Mucosa of descending colon (tissue), 3 donors: ENCODE measurements around the gene SEC14L5. TPM values are rescaled to one million over a fixed set of nuclear protein-coding genes. Genes with fewer than 3 reads are reported as not detected.

ENCODE experiments used
- ATAC-seq: fragments of 200-7000 bp; cut with Tn5 transposase; one replicate; pipeline ENCODE4 v1.9.1; 2020; ENCODE audit warnings: mild to moderate bottlenecking, moderate library complexity
- DNase-seq, 3 donors: peaks; one replicate each; pipeline ENCODE4 v3.0.0-alpha.2; 2020
- H3K36me3 ChIP-seq: fragments of 200-600 bp; one replicate; pipeline ENCODE4 v1.8.0; 2021; ENCODE audit warnings: low read depth, mild to moderate bottlenecking
- H3K4me1 ChIP-seq: fragments of 200-600 bp; one replicate; pipeline ENCODE4 v1.8.0; 2021; ENCODE audit warnings: low read depth, mild to moderate bottlenecking
- H3K4me3 ChIP-seq: fragments of 200-600 bp; one replicate; pipeline ENCODE4 v1.8.0; 2021; ENCODE audit warnings: mild to moderate bottlenecking
- H3K9me3 ChIP-seq: fragments of 200-600 bp; one replicate; pipeline ENCODE4 v1.8.0; 2021; ENCODE audit warnings: mild to moderate bottlenecking
- intact Hi-C, 2 donors: fragments of 100-400 bp; cut with DNase I in 1 of 2; cut with micrococcal nuclease in 1 of 2; formaldehyde crosslinking; loops; one replicate each; pipeline versions ENCODE4 v1.11.0 to v1.11.1; 2022; cut with DNase I, micrococcal nuclease
- long read RNA-seq, 2 donors: library from polyadenylated mRNA; unstranded; transcript quantifications; one replicate each; pipeline ENCODE4 v2.0.0, GENCODE V29; 2019 to 2021
- total RNA-seq, 3 donors: library from RNA; stranded (reverse); fragmentation: NEBNext Ultra II Directional in 2 of 3; extraction: Animal tissue kit (Norgen Biotek cat#: 25700) in 2 of 3; gene quantifications; one replicate each; pipeline versions ENCODE4 v1.2.1 to v1.2.4, GENCODE V29; 2021 to 2023
- TF ChIP-seq, protein P1 (sequence below): fragments of 200-600 bp; IDR thresholded peaks from one replicate; pipeline ENCODE4 v1.8.0; 2022; ENCODE audit warnings: antibody characterized with exemption, mild to moderate bottlenecking
- donor health status: DM: no; HTN: no; CAD: no; lungs with moderate emphysema.
- donor health status: DM: no; HTN: no; CAD: no.
- donor health status: DM: no; HTN: yes; CAD: no.

The SEC14L5 gene
- total RNA-seq, result 1 to 10 TPM; 1.3 to 1.6 (median 1.4) TPM
- long read RNA-seq, donor 1, result 0 reads
- long read RNA-seq, donor 2, result 0 reads

DNA sequence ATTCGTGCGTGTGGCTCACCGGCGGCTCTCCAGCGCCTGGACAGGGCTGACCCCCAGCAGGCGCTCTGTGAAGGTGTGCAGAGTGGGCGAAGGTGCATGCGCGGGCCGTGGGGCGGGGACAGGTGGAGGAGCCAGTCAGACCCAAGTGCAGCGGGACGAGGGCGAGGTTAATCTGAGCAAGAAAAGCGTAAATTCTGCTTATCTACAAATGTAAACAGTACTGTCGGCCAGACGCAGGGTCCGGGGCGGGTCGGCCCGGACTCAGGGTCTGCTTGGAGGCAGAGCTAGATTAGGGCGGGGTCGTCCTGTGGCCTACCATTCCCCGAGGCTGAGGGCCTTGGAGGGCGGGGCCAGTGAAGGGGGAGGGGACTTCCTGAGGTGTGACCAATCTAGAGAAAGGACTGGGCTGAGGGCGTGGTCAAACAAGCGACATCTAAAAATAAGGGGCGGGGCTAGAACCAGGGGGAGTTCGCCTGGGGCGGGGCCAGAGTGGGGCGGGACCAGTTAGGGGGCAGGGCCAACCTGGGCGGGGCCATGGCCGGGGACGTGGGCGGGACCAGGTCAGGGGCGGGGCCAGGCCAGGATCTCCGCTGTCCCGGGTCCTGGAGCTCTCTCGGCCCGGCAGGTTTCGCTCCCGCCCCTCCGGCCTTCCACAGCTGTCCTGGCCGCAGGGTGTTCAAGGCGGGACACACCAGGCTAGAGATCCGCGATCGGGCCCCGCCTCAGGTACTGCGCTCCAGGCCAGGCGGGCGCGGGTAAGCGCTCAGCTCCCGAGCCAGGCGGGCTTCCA lies at the start of gene SEC14L5:
Gene SEC14L5, plus strand, starts transcription at position 611 of the 790 bp plus-strand sequence. CDS start 994 bp downstream, outside the sequence.
- Histone ChIP-seq H3K9me3 (no peaks in the 10 kb centered on the region), H3K4me3 (no peak within 1 kb of the TSS), H3K4me1 (peaks cover 4% of the 10 kb centered on the region), H3K36me3 (no peaks in the 10 kb centered on the region)
- TF ChIP-seq, protein P1, sequence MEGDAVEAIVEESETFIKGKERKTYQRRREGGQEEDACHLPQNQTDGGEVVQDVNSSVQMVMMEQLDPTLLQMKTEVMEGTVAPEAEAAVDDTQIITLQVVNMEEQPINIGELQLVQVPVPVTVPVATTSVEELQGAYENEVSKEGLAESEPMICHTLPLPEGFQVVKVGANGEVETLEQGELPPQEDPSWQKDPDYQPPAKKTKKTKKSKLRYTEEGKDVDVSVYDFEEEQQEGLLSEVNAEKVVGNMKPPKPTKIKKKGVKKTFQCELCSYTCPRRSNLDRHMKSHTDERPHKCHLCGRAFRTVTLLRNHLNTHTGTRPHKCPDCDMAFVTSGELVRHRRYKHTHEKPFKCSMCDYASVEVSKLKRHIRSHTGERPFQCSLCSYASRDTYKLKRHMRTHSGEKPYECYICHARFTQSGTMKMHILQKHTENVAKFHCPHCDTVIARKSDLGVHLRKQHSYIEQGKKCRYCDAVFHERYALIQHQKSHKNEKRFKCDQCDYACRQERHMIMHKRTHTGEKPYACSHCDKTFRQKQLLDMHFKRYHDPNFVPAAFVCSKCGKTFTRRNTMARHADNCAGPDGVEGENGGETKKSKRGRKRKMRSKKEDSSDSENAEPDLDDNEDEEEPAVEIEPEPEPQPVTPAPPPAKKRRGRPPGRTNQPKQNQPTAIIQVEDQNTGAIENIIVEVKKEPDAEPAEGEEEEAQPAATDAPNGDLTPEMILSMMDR, result no peak
- intact Hi-C loops, result loop anchor here in 1 of 2 donors (10.0 kb wide), 1 partner anchor 113 kb away; the partner anchor contains the start of genes GLYR1 and UBN1
- DNase-seq, result peak; percentile 97 to 100 (median 99)
- ATAC-seq, result peak; percentile 94

DNA sequence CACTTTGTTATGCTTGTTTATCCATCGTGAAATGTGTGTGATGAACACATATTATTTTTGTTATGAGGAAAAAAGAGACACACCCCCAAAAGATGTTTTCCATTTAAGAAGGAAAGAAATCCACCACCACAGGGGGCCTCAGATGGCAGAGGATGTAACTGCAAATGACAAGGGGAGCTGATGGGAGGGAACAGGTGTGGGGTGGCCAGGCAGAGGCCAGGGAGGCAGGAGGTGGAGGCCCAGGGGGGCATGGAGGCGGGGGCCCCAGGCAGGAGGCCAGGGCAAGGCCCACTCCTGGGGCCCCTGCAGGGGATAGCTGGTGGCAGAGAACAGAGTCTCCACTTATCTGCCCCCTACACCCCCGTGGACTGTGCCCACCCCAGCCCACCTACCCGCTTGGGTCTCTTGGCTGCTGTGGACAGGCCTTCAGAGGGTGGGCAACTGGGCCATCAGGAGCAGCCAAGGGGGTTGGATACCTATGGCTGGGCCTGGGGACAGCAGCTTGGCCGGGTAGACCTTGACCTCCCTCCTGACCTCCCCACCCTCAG lies 49.2 kb upstream of the SEC14L5 start:
- Histone ChIP-seq H3K9me3 (no peaks in the 10 kb centered on the region), H3K4me1 (no peaks in the 10 kb centered on the region), H3K36me3 (no peaks in the 10 kb centered on the region), H3K4me3 (no peak overlapping the region)
- intact Hi-C loops, result no loop called here
- TF ChIP-seq, protein P1, result no peak
- no peak for DNase-seq
- no peak for ATAC-seq

- Histone ChIP-seq H3K36me3 (no peaks in the 10 kb centered on the region), H3K4me3 (no peak overlapping the region), H3K4me1 (no peaks in the 10 kb centered on the region), H3K9me3 (no peaks in the 10 kb centered on the region)
- intact Hi-C loops, result no loop called here
- no peak for ATAC-seq
- TF ChIP-seq, protein P1, result no peak
- DNase-seq, result no peak
Observed at GRCh38 chr16:4909825-4910224, 48.3 kb upstream of the SEC14L5 start.

DNA sequence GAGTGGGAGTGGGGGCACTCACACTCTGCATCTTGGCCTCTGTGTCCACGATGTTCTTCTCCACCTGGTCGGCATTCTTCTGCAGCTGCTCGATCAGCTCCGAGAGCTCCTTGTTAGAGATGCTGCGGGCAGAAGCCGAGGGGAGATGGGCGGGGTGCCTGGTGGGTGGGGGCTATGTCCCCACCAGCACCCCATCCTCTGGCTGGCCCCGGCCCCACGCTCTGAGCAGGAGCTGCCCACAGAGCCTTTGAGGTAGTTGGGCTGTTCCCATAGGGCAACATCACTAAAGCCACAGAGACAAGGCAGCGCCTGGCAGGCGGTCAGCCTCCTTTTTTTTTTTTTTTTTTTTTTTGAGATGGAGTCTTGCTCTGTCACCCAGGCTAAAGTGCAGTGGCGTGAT lies 47.3 kb upstream of the SEC14L5 start:
- Histone ChIP-seq H3K9me3 (no peaks in the 10 kb centered on the region), H3K4me3 (no peak overlapping the region), H3K4me1 (no peaks in the 10 kb centered on the region), H3K36me3 (no peaks in the 10 kb centered on the region)
- no peak for ATAC-seq
- intact Hi-C loops, result no loop called here
- TF ChIP-seq, protein P1, result no peak
- DNase-seq, result no peak

DNA sequence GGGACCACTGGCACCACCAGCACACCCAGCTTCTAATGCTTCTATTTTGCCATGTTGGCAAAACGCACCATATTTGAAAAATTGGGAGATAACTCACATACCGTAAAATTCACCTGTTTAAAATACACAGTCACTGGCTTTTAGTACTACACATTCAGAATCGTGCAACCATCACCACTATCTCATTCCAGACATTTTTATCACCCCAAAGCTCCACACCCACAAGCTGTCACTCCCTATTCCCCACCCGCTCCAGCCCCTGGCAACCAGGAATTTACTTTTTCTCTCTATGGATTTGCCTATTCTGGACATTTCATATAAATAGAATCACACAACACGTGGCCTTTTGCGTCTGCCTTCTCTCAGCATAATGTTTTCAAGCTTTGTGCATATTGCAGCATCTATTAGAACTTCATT lies 46.2 kb upstream of the SEC14L5 start:
- ATAC-seq (peak; percentile 49), DNase-seq (no peak)
- intact Hi-C loops, result no loop called here
- Histone ChIP-seq H3K9me3 (no peaks in the 10 kb centered on the region), H3K4me3 (no peak overlapping the region), H3K4me1 (no peaks in the 10 kb centered on the region), H3K36me3 (no peaks in the 10 kb centered on the region)
- TF ChIP-seq, protein P1, result no peak
